Osteoblast (primary cell): ENCODE measurements around the gene SNED1. TPM values are rescaled to one million over a fixed set of nuclear protein-coding genes. Genes with fewer than 3 reads are reported as not detected.

ENCODE experiments used
- DNase-seq: peaks from one replicate; pipeline ENCODE4 v3.0.0; 2011; ENCODE audit warnings: low spot score, mixed read lengths; ENCODE audit not compliant: insufficient read length; ENCODE audit errors: missing footprints
- H2AFZ ChIP-seq: 2 replicates; pipeline ENCODE4 v1.6.0; 2011; ENCODE audit warnings: mild to moderate bottlenecking, low read length
- H3K27ac ChIP-seq: 2 replicates; pipeline ENCODE4 v1.5.1; 2011; ENCODE audit warnings: mild to moderate bottlenecking, low read depth, low read length, moderate library complexity
- H3K27me3 ChIP-seq: 2 replicates; pipeline ENCODE4 v1.6.0; 2012; ENCODE audit warnings: mild to moderate bottlenecking, control low read depth, inconsistent platforms, low read length, moderate library complexity; ENCODE audit not compliant: insufficient read depth
- H3K36me3 ChIP-seq: 2 replicates; pipeline ENCODE4 v1.5.1; 2011; ENCODE audit warnings: mild to moderate bottlenecking, low read length, control low read depth, moderate library complexity; ENCODE audit not compliant: insufficient read depth
- H3K4me1 ChIP-seq: 2 replicates; pipeline ENCODE4 v1.5.1; 2011; ENCODE audit warnings: mild to moderate bottlenecking, low read length, control low read depth, moderate library complexity; ENCODE audit not compliant: insufficient read depth
- H3K4me2 ChIP-seq: 2 replicates; pipeline ENCODE4 v1.6.0; 2011; ENCODE audit warnings: mild to moderate bottlenecking, low read length; ENCODE audit not compliant: insufficient read depth
- H3K4me3 ChIP-seq: fragments of 200-600 bp; sonication (generic); 3 replicates; pipeline ENCODE4 v1.5.1; 2012; ENCODE audit warnings: mild to moderate bottlenecking, low read length, inconsistent platforms; ENCODE audit not compliant: insufficient read depth
- H3K79me2 ChIP-seq: 2 replicates; pipeline ENCODE4 v1.6.0; 2012; ENCODE audit warnings: mild to moderate bottlenecking, low read length, control low read depth, inconsistent platforms; ENCODE audit not compliant: insufficient read depth
- H3K9me3 ChIP-seq: 2 replicates; pipeline ENCODE4 v1.5.1; 2011; ENCODE audit warnings: low read depth, low read length, control low read depth
- H4K20me1 ChIP-seq: 2 replicates; pipeline ENCODE4 v1.6.0; 2012; ENCODE audit warnings: mild to moderate bottlenecking, low read length, control low read depth; ENCODE audit not compliant: insufficient read depth
- total RNA-seq: library from RNA; depleted of rRNA; stranded (reverse); fragments of >200 nt; gene quantifications from 2 replicates; pipeline ENCODE4 v1.2.3, GENCODE V29; 2012
- TF ChIP-seq, protein P1 (sequence below): IDR thresholded peaks from 2 replicates; pipeline ENCODE4 v1.5.1; 2011; ENCODE audit warnings: mild to moderate bottlenecking, low read depth, low read length, moderate library complexity; ENCODE audit errors: extremely low read depth

Gene SNED1
- total RNA-seq, 1 donor = 94.8 TPM

DNA sequence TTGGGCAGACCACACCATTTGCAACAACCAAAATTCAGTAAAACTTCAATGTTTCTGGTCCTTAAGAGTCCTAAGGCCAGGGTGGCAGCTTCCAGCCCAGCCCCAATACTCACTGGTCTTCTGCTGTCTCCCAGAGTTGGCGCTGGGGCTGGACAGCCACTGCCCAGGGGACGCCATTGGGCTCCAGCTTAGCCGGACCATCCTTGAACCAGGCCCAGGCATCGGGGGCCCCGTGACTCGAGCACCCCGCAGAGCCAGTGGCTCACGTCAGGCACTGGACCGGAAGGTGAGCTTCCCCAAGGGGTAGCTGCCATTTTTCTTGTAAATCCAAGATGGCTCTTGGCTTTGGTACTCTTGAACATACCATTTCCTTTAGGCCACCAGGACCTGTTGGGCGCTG lies 21.8 kb downstream of the SNED1 start:
- TF ChIP-seq, protein P1, sequence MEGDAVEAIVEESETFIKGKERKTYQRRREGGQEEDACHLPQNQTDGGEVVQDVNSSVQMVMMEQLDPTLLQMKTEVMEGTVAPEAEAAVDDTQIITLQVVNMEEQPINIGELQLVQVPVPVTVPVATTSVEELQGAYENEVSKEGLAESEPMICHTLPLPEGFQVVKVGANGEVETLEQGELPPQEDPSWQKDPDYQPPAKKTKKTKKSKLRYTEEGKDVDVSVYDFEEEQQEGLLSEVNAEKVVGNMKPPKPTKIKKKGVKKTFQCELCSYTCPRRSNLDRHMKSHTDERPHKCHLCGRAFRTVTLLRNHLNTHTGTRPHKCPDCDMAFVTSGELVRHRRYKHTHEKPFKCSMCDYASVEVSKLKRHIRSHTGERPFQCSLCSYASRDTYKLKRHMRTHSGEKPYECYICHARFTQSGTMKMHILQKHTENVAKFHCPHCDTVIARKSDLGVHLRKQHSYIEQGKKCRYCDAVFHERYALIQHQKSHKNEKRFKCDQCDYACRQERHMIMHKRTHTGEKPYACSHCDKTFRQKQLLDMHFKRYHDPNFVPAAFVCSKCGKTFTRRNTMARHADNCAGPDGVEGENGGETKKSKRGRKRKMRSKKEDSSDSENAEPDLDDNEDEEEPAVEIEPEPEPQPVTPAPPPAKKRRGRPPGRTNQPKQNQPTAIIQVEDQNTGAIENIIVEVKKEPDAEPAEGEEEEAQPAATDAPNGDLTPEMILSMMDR = no peak
- Histone ChIP-seq H4K20me1 (peaks cover 25% of the 10 kb centered on the region), H3K4me1 (no peaks in the 10 kb centered on the region), H3K4me3 (no peak overlapping the region), H3K27me3 (no peaks in the 10 kb centered on the region), H3K36me3 (peaks cover 2% of the 10 kb centered on the region), H3K9me3 (no peaks in the 10 kb centered on the region), H2AFZ (no peak overlapping the region), H3K4me2 (no peak overlapping the region), H3K27ac (no peak overlapping the region), H3K79me2 (peaks cover 4% of the 10 kb centered on the region)
- DNase-seq = no peak

DNA sequence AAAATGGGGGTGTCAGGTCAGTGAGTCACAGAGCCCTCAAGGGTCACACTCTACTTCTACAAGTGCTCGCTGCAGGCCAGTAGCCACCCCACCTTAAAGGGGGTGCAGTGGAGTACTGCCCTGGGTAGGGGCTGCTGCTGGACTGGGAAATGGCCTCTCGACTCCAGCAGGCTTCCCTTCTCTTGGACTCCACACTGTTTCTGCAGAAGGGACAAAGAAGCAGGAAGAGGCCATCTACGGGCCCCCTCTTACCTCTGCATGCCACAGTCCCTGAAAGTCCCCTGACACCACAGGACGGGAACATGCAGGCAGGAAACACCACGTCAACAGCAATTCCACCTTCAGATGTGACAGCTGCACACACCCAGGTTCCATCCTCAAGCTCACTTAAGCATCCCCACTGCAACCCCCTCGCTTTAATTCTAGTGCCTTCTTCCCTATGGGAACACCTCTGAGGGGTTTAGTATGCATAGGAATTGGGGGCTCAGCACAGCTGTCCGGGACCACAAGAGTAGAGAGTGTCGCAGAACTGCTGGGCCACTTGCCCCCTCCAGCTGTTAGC lies 22.3 kb downstream of the SNED1 start:
- H3K4me2 ChIP-seq = no peak overlapping the region
- no peaks in the 10 kb centered on the region for H3K27me3 ChIP-seq
- TF ChIP-seq, protein P1 = no peak
- H4K20me1 ChIP-seq = peaks cover 21% of the 10 kb centered on the region
- H3K4me3 ChIP-seq = no peak overlapping the region
- H3K27ac ChIP-seq = no peak overlapping the region
- no peaks in the 10 kb centered on the region for H3K4me1 ChIP-seq
- no peak for DNase-seq
- peaks cover 2% of the 10 kb centered on the region for H3K36me3 ChIP-seq
- peaks cover under 1% of the 10 kb centered on the region for H3K79me2 ChIP-seq
- no peak overlapping the region for H2AFZ ChIP-seq
- no peaks in the 10 kb centered on the region for H3K9me3 ChIP-seq

DNA sequence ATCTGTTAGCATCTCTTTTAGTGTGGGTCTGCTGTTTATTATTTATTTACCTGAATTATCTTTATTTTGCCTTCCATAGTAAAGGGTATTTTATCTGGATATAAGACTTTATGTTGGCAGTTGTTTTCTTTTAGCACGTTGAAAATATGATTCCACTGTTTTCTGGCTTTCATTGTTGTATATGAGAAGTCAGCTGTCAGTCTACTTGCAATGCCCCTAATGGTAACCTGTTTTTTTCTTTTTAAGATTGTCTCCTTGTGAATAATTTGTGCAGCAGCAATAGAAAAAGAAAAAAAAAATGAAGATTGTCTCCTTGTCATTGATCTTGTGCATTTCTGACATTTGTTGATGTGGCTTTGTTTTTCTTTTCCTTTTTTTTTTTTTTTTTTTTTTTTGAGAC lies 27.2 kb downstream of the SNED1 start:
- TF ChIP-seq, protein P1 = no peak
- no peaks in the 10 kb centered on the region for H3K27me3 ChIP-seq
- H3K36me3 ChIP-seq = peaks cover under 1% of the 10 kb centered on the region
- no peak overlapping the region for H3K4me2 ChIP-seq
- H2AFZ ChIP-seq = no peak overlapping the region
- no peaks in the 10 kb centered on the region for H3K4me1 ChIP-seq
- H4K20me1 ChIP-seq = peaks cover 13% of the 10 kb centered on the region
- no peaks in the 10 kb centered on the region for H3K9me3 ChIP-seq
- no peak overlapping the region for H3K27ac ChIP-seq
- DNase-seq = no peak
- H3K79me2 ChIP-seq = peaks cover 3% of the 10 kb centered on the region
- no peak overlapping the region for H3K4me3 ChIP-seq

DNA sequence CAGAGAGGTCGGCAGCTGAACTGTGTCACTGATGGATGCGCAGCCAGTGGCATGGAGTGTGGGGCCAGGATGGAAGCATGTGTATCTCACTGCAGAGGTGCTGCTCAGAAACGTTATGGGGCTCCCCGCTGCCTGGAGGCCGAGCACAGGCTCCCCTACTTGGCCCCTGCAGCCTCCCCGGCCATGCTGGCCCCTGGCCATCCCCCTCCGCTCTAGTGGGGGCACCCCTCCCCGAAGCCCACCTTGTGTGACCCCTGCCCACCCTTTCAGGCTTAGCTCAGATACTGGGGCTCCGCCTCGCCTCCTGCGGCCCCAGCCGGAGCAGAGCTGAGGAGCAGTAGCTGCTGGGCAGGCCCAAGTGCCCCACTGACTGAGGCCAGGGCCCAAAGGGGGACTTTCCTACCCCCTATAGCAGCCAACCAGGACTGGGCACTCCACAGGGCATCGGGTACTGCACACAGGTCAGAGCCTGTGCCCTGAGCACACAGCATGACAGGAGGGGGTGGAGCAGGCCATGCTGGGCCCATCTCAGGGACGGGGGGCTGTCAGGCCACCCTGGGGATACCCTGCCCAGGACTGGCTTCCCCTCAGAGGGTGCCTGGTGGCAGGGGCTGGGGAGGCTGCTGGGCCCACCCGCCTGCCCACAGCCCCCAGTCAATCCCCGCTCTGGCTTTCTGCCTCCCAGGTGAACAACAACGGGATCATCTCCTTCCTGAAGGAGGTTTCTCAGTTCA lies 31.3 kb downstream of the SNED1 start:
- no peak for DNase-seq
- no peak overlapping the region for H2AFZ ChIP-seq
- no peak overlapping the region for H3K4me3 ChIP-seq
- TF ChIP-seq, protein P1 = no peak
- peaks cover 3% of the 10 kb centered on the region for H3K79me2 ChIP-seq
- peaks cover 29% of the 10 kb centered on the region for H4K20me1 ChIP-seq
- no peaks in the 10 kb centered on the region for H3K4me1 ChIP-seq
- peaks cover 8% of the 10 kb centered on the region for H3K36me3 ChIP-seq
- no peaks in the 10 kb centered on the region for H3K9me3 ChIP-seq
- no peak overlapping the region for H3K4me2 ChIP-seq
- H3K27me3 ChIP-seq = no peaks in the 10 kb centered on the region
- H3K27ac ChIP-seq = no peak overlapping the region
